Thoracic aorta (tissue), 2 donors: ENCODE data around the gene RFFL. TPM values are rescaled to one million over a fixed set of nuclear protein-coding genes. Genes with fewer than 3 reads are reported as not detected.
"Not testable (repeated sequence)": the region's sequence is repeated elsewhere in the genome, so short reads cannot be mapped to it uniquely, and the experiment has no call there.

ENCODE experiments used
- ATAC-seq: fragments of 150-250 bp; one replicate; pipeline ENCODE4 v1.8.0; 2017; ENCODE audit warnings: low read depth; ENCODE audit not compliant: insufficient number of reproducible peaks, low FRiP score
- DNase-seq: peaks from one replicate; pipeline ENCODE4 v3.0.0-alpha.2; 2020; ENCODE audit warnings: low spot score
- H3K27ac ChIP-seq, 2 donors: fragments of 200-600 bp; sonication (generic); 1 replicate in 1 of 2; 2 replicates in 1 of 2; pipeline ENCODE4 v1.5.1; 2016; ENCODE audit warnings: mild to moderate bottlenecking in 2 of 2, moderate library complexity in 2 of 2
- H3K27me3 ChIP-seq: fragments of 200-600 bp; sonication (generic); replicated peaks from 2 replicates; pipeline ENCODE4 v1.6.0; 2016; ENCODE audit warnings: mild to moderate bottlenecking; ENCODE audit not compliant: insufficient read depth
- H3K36me3 ChIP-seq: fragments of 200-600 bp; sonication (generic); one replicate; pipeline ENCODE4 v1.5.1; 2016
- H3K4me1 ChIP-seq, 2 donors: fragments of 200-600 bp; sonication (generic); 1 replicate in 1 of 2; 2 replicates in 1 of 2; pipeline versions ENCODE4 v1.5.1 to v1.6.0; 2016; ENCODE audit warnings: low read depth in 2 of 2, mild to moderate bottlenecking in 1 of 2; ENCODE audit not compliant: control insufficient read depth in 1 of 2
- H3K4me3 ChIP-seq: fragments of 200-600 bp; sonication (generic); 2 replicates; pipeline ENCODE4 v1.5.1; 2016; ENCODE audit warnings: mild to moderate bottlenecking
- H3K9me3 ChIP-seq: fragments of 200-600 bp; sonication (generic); 2 replicates; pipeline ENCODE4 v1.5.1; 2016
- CTCF ChIP-seq: fragments of 200-600 bp; sonication (generic); IDR thresholded peaks from one replicate; pipeline ENCODE4 v1.5.1; 2019; ENCODE audit warnings: antibody characterized with exemption
- total RNA-seq, 2 donors: library from RNA; depleted of rRNA; stranded (reverse); fragments of >200 nt; gene quantifications; one replicate each; pipeline versions ENCODE4 v1.1.0 to v1.2.3, GENCODE V29; 2016

RFFL gene
- total RNA-seq, 2 donors from 2014 or later, result 22.0 to 30.9 TPM

DNA sequence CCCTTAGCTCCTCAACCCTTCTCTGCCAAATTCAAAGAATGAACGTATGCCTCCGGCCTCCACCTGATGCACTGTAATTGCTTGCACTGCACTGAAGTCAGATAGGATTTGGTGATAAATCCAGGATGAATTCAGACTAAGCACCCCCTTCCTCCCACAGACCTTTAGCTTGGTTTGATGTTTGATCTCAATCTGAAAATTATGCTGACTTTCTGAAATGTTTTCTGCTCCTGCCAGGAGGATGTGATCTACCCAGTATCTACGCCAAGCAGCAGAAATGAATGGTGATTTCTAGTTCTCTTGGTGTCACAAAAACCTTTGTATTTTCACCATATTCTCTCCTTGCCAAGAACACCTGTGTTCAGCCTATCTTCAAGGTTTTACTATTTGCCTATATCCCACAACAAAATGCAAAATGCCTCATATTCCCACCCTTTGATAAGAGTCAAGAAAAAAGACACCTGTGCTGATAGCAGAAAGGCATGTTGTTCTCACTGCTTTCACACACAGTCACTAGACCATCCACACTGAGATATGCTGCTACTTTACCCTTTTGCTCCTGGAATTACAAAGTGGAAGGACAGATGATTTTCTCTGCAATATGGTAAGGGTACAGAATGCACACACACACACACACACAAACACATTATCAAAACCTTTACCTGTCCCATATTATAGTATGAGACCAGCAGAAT lies 14.7 kb downstream of the RFFL start:
- no peak for TF ChIP-seq CTCF
- H3K4me1 ChIP-seq, result peaks cover 0 to 12% of the 10 kb centered on the region in 2 donors
- H3K4me3 ChIP-seq, result no peak overlapping the region
- DNase-seq, result no peak
- no peaks in the 10 kb centered on the region for H3K9me3 ChIP-seq
- no peak overlapping the region for H3K27ac ChIP-seq
- no peaks in the 10 kb centered on the region for H3K27me3 ChIP-seq
- no peak for ATAC-seq
- H3K36me3 ChIP-seq, result no peaks in the 10 kb centered on the region

GRCh38 chr17:35046740-35047283 lies 16.7 kb downstream of the RFFL start:
- H3K4me3 ChIP-seq, result no peak overlapping the region
- H3K4me1 ChIP-seq, result no peaks in the 10 kb centered on the region
- TF ChIP-seq CTCF, result no peak
- no peaks in the 10 kb centered on the region for H3K27me3 ChIP-seq
- H3K9me3 ChIP-seq, result no peaks in the 10 kb centered on the region
- ATAC-seq, result no peak
- DNase-seq, result no peak
- H3K27ac ChIP-seq, result no peak overlapping the region
- no peaks in the 10 kb centered on the region for H3K36me3 ChIP-seq

DNA sequence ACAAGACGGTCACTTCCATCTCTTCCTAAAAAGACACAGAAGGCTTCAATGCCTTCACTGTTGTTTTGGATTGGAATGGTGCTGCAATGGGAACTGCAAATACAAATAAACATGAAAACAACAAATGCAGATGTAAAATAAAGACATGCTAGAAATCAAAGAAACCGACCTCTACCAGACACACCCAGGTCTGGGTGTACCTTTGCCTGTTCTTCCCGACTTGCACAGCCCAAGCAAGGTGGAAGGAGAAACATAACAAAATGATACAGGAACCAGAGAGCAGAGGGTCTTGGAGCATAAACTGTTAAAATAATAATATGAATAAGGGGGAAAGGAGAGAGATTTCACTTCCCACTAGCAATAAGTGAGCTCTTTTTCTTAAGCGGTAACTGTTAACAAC lies 17.3 kb downstream of the RFFL start:
- Histone ChIP-seq H3K9me3 (no peaks in the 10 kb centered on the region), H3K4me3 (no peak overlapping the region), H3K4me1 (no peaks in the 10 kb centered on the region), H3K36me3 (no peaks in the 10 kb centered on the region), H3K27ac (no peak overlapping the region), H3K27me3 (no peaks in the 10 kb centered on the region)
- DNase-seq (no peak), ATAC-seq (no peak)
- no peak for TF ChIP-seq CTCF

- not testable (repeated sequence) for H3K4me1 ChIP-seq, DNase-seq, H3K9me3 ChIP-seq, ATAC-seq, H3K36me3 ChIP-seq, H3K27ac ChIP-seq, H3K4me3 ChIP-seq, H3K27me3 ChIP-seq
These were observed 18.0 kb downstream of the RFFL start for GRCh38 chr17:35045458-35045979.

DNA sequence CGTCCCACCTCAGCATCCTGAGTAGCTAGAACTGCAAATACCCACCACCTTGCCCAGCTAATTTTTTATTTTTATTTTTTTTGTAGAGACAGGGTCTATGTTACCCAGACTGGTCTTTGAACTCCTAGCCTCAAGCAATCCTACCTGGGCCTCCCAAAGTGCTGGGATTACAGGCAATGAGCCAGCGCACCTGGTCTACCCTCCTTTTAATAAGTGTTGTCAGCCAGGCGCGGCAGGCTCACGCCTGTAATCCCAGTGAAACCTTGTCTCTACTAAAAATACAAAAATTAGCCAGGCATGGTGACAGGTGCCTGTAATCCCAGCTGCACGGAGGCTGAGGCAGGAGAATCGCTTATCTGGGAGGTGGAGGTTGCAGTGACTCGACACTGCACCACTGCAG lies 19.3 kb downstream of the RFFL start:
- DNase-seq (no peak), ATAC-seq (no peak)

More for the DNA sequence above, 19.3 kb downstream of the RFFL start:
- no peak for TF ChIP-seq CTCF
- H3K27me3 ChIP-seq, result no peaks in the 10 kb centered on the region
- no peak overlapping the region for H3K4me3 ChIP-seq
- no peak overlapping the region for H3K27ac ChIP-seq
- no peaks in the 10 kb centered on the region for H3K9me3 ChIP-seq
- no peaks in the 10 kb centered on the region for H3K4me1 ChIP-seq
- H3K36me3 ChIP-seq, result no peaks in the 10 kb centered on the region
